Activated T-cell treated with anti-CD3 and anti-CD28 coated beads, Interleukin-2, amount 50 U/mL, for 4 hours (primary cell): ENCODE data around the gene C2CD2. TPM values are rescaled to one million over a fixed set of nuclear protein-coding genes. Genes with fewer than 3 reads are reported as not detected.

Experiments
- ATAC-seq, 2 donors: fragments of 200-7000 bp; cut with Tn5 transposase; one replicate each; pipeline ENCODE4 v1.10.0; 2021
- DNase-seq: peaks from one replicate; pipeline ENCODE4 v3.0.0-alpha.2; 2020
- H3K27me3 Mint-ChIP-seq: one replicate; pipeline ENCODE4 v1.8.0; 2021; ENCODE audit warnings: low read depth, mixed read lengths
- H3K36me3 Mint-ChIP-seq: one replicate; pipeline ENCODE4 v1.8.0; 2022; ENCODE audit warnings: mixed read lengths; ENCODE audit not compliant: insufficient read depth
- H3K4me1 Mint-ChIP-seq: one replicate; pipeline ENCODE4 v1.8.0; 2021; ENCODE audit warnings: low read depth, mixed read lengths
- H3K4me3 Mint-ChIP-seq: one replicate; pipeline ENCODE4 v1.8.0; 2021; ENCODE audit warnings: mild to moderate bottlenecking, moderate library complexity, mixed read lengths
- H3K9me3 Mint-ChIP-seq: one replicate; pipeline ENCODE4 v1.8.0; 2021; ENCODE audit warnings: mixed read lengths
- total RNA-seq, 3 donors: library from RNA; stranded (reverse); gene quantifications; one replicate each; pipeline ENCODE4 v1.2.1, GENCODE V29; 2021

C2CD2 gene
- total RNA-seq, 3 donors from 2014 or later = 1.6 to 7.4 (median 4.3) TPM

- DNase-seq (no peak), ATAC-seq (no peak)
- H3K36me3 Mint-ChIP-seq = peaks cover 40% of the 10 kb centered on the region
- H3K9me3 Mint-ChIP-seq = no peaks in the 10 kb centered on the region
- H3K27me3 Mint-ChIP-seq = no peaks in the 10 kb centered on the region
- H3K4me1 Mint-ChIP-seq = no peaks in the 10 kb centered on the region
- H3K4me3 Mint-ChIP-seq = no peak overlapping the region
Measured at GRCh38 chr21:41908829-41909228, 45.0 kb downstream of the C2CD2 start.

GRCh38 chr21:41907496-41908258 is 46.1 kb downstream of the C2CD2 start:
- Mint-ChIP-seq H3K27me3 (no peaks in the 10 kb centered on the region), H3K9me3 (no peaks in the 10 kb centered on the region), H3K4me1 (no peaks in the 10 kb centered on the region), H3K36me3 (peaks cover 37% of the 10 kb centered on the region), H3K4me3 (no peak overlapping the region)
- ATAC-seq = no peak
- no peak for DNase-seq

DNA sequence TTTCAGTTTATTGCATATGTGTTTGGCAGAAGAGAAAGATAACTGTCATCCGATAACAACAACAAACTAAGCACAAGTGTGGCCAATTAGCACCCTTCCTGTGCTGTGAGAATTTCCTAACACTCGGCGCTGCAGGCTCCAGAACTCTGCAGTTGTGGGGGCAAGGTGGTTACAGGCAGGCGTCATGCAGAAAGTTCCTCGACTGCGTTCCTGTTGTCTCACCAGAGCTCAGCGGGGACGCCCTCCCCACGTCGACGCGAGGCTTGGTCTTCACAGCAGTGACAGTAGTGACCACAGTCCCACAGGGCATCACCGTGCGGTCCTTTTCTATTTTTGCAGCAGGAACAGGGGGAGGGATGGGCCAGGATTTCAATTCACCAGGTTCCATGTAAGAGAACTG is 47.0 kb downstream of the C2CD2 start:
- H3K9me3 Mint-ChIP-seq = no peaks in the 10 kb centered on the region
- peaks cover 33% of the 10 kb centered on the region for H3K36me3 Mint-ChIP-seq

DNA sequence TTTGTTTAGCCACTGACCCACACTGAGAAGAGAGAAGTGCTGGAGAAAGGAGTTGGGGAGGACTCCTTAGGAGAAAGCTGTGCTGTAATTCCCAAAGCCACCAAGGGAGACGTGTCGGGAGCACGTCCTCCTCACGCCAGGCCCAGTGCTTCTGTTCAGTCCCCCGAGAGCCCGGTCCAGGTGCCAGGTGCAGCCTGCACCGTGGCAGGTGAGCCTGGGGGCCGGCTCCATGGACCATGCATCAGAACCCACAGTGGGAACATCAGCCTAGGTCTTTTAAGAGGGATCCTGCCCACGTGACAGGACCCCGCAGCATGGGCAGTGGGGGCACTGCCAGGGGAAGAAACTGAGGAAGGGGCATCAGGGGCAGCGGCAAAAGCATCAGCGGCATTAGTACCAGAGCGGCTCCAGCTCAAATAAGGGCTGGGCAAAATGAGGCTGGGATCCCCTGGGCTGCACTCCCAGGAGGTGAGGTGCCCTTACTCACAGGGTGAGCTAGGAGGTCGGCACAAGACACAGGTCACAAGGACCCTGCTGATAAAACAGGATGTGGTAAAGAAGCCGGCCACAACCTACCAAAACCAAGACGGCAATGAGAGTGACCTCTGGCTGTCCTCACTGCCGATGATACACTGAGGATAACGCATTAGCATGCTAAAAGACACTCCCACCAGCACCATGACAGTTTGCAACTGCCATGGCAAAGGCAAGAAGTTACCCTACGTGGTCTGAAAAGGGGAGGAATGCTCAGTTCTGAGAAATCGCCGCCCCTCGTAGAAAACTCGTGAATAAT is 50.1 kb downstream of the C2CD2 start:
- DNase-seq (no peak), ATAC-seq (no peak)
- H3K36me3 Mint-ChIP-seq = peaks cover 32% of the 10 kb centered on the region
- H3K9me3 Mint-ChIP-seq = no peaks in the 10 kb centered on the region
- H3K4me3 Mint-ChIP-seq = no peak overlapping the region
- peaks cover 20% of the 10 kb centered on the region for H3K4me1 Mint-ChIP-seq
- H3K27me3 Mint-ChIP-seq = no peaks in the 10 kb centered on the region

More for the DNA sequence above, 47.0 kb downstream of the C2CD2 start:
- no peaks in the 10 kb centered on the region for H3K4me1 Mint-ChIP-seq
- no peak for ATAC-seq
- no peaks in the 10 kb centered on the region for H3K27me3 Mint-ChIP-seq
- DNase-seq = no peak
- H3K4me3 Mint-ChIP-seq = no peak overlapping the region

- DNase-seq = no peak
- no peaks in the 10 kb centered on the region for H3K9me3 Mint-ChIP-seq
- no peaks in the 10 kb centered on the region for H3K27me3 Mint-ChIP-seq
- ATAC-seq = no peak
- H3K36me3 Mint-ChIP-seq = peaks cover 30% of the 10 kb centered on the region
- H3K4me1 Mint-ChIP-seq = peaks cover 22% of the 10 kb centered on the region
- H3K4me3 Mint-ChIP-seq = no peak overlapping the region
Measured at GRCh38 chr21:41902946-41903345, 50.9 kb downstream of the C2CD2 start.

DNA sequence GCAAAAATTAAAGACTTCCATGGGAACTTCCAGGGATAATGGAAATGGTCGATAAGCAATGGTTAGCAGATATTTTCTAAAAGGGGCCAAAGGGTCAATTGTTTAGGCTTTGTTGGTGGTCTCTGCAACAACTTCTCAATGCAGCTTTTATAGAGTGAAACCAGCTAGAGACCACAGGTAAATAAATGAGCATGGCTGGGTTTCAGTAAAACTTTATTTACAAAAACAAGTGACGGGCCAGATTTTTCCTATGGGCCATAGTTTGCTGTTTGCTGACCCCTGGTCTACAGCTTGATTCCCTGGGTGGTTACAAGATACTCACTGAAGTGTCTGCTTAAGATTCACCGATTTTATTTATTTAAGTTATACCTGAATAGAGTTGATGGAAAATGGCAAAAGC is 52.0 kb downstream of the C2CD2 start:
- Mint-ChIP-seq H3K4me1 (peaks cover 22% of the 10 kb centered on the region), H3K36me3 (peaks cover 24% of the 10 kb centered on the region), H3K9me3 (no peaks in the 10 kb centered on the region), H3K4me3 (no peak overlapping the region), H3K27me3 (no peaks in the 10 kb centered on the region)
- ATAC-seq (no peak), DNase-seq (no peak)

- Mint-ChIP-seq H3K27me3 (no peaks in the 10 kb centered on the region), H3K4me3 (no peak overlapping the region), H3K36me3 (peaks cover 18% of the 10 kb centered on the region), H3K9me3 (no peaks in the 10 kb centered on the region), H3K4me1 (peaks cover 24% of the 10 kb centered on the region)
- ATAC-seq (peak; percentile 34 to 56), DNase-seq (no peak)
Measured at GRCh38 chr21:41901099-41901498, 52.7 kb downstream of the C2CD2 start.

- DNase-seq (no peak), ATAC-seq (no peak)
- Mint-ChIP-seq H3K4me3 (no peak overlapping the region), H3K4me1 (peaks cover 29% of the 10 kb centered on the region), H3K36me3 (peaks cover 15% of the 10 kb centered on the region), H3K27me3 (no peaks in the 10 kb centered on the region), H3K9me3 (no peaks in the 10 kb centered on the region)
Measured at GRCh38 chr21:41900401-41900800, 53.4 kb downstream of the C2CD2 start.

- peak; percentile 72 to 79 for ATAC-seq
- no peak for DNase-seq
- H3K4me3 Mint-ChIP-seq = peak overlapping the region; percentile 24
- H3K9me3 Mint-ChIP-seq = no peaks in the 10 kb centered on the region
- peaks cover 13% of the 10 kb centered on the region for H3K36me3 Mint-ChIP-seq
- peaks cover 31% of the 10 kb centered on the region for H3K4me1 Mint-ChIP-seq
- H3K27me3 Mint-ChIP-seq = no peaks in the 10 kb centered on the region
Measured at GRCh38 chr21:41899426-41900202, 54.2 kb downstream of the C2CD2 start.

- peaks cover 11% of the 10 kb centered on the region for H3K36me3 Mint-ChIP-seq
Measured at GRCh38 chr21:41898998-41899397, 54.8 kb downstream of the C2CD2 start.

GRCh38 chr21:41897700-41898099 is 56.1 kb downstream of the C2CD2 start:
- Mint-ChIP-seq H3K27me3 (no peaks in the 10 kb centered on the region), H3K4me3 (no peak overlapping the region), H3K9me3 (no peaks in the 10 kb centered on the region), H3K4me1 (peaks cover 31% of the 10 kb centered on the region), H3K36me3 (peaks cover 8% of the 10 kb centered on the region)
- DNase-seq (no peak), ATAC-seq (no peak)

More at GRCh38 chr21:41898998-41899397, 54.8 kb downstream of the C2CD2 start:
- Mint-ChIP-seq H3K4me3 (no peak overlapping the region), H3K9me3 (no peaks in the 10 kb centered on the region), H3K4me1 (peaks cover 31% of the 10 kb centered on the region), H3K27me3 (no peaks in the 10 kb centered on the region)
- DNase-seq (no peak), ATAC-seq (peak in 1 of 2 donors; percentile 5)

DNA sequence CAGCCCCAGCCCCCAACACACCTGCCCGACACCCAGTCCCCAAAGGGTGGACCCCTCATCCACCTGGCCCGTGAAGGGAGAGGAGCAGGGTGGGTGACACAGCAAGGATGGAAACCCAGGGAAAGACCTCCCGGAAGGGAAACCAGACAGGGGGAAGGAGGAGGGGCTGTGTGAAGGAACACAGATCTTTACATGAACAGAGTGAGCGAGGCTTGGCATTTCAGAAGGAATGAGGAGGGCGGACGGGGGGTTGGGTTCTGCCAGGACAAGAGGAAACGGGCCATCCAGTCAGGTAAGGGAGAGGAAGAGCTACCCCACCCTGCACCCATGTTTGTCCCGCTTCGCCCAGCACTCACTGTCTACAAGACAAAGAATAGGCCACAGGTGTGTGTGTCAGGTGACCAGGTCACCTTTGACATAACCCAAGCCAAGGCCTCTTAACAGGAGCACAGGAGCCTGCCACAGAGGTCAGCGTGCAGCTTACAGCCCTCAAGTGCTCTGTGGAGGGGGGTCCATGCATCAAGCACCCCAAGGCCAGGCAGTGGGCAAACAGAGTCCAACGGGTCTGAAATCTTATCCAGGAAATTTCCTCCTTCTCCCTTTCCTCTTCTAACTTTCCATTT is 56.7 kb downstream of the C2CD2 start:
- Mint-ChIP-seq H3K4me3 (no peak overlapping the region), H3K36me3 (peaks cover 8% of the 10 kb centered on the region), H3K9me3 (no peaks in the 10 kb centered on the region), H3K4me1 (peaks cover 31% of the 10 kb centered on the region), H3K27me3 (no peaks in the 10 kb centered on the region)
- ATAC-seq (no peak), DNase-seq (no peak)

DNA sequence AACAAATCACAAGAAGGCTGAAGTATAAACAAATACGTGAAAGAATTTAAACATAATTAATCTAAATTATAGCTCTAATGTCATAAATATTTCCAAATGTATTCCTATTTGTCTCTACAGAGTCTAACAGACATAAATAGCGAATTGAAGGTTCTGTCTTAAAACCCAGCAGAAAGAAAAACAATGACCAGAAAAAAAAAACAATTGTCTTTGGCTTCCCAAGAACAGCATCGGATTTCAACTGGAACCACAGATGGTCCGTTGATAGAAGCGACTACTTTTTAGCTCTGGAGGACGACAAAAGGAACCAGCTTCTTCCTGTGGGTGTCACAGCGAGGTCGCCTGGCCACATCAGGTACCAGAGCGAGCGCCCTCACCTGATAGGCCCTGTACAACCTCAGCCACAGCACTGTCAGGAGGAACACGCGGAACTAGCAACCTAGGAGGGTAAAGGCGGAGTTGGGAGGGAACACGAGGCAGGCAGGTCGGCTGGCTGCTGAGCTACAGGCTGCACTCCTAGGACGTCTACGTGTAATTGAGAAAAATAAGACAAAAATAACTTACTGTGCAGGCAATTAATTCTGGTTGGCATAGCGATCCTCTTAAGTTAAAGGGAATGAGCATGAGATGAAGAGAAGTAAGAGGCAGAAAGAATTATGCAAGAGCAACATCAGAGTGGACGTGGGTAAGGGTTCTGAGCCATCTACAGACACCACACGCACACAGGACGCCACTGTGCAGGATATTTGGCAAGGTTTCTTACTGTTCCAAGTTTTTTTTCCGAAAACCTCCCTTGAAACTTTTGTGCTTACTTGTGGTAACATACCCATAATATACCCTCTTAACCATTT is 58.0 kb downstream of the C2CD2 start:
- ATAC-seq = peak; percentile 68 to 75
- H3K36me3 Mint-ChIP-seq = no peaks in the 10 kb centered on the region
- H3K4me3 Mint-ChIP-seq = peak overlapping the region; percentile 43

More for the DNA sequence above, 58.0 kb downstream of the C2CD2 start:
- Mint-ChIP-seq H3K9me3 (no peaks in the 10 kb centered on the region), H3K4me1 (peaks cover 23% of the 10 kb centered on the region), H3K27me3 (no peaks in the 10 kb centered on the region)
- DNase-seq = peak; percentile 46
